T-helper 1 cell treated with Interleukin-12 subunit alpha and Interleukin-12 subunit beta and Interleukin-4 antibody, amounts not matched to agents 30 ng/mL and 1 ng/mL, for 36 hours (primary cell): ENCODE data around the gene PLAAT2. TPM values are rescaled to one million over a fixed set of nuclear protein-coding genes. Genes with fewer than 3 reads are reported as not detected.
"Not testable (repeated sequence)": the region's sequence is repeated elsewhere in the genome, so short reads cannot be mapped to it uniquely, and the experiment has no call there.

ENCODE experiments used
- intact Hi-C: fragments of 100-400 bp; cut with micrococcal nuclease; formaldehyde crosslinking; loops from one replicate; pipeline ENCODE4 v1.15.1; 2024
- total RNA-seq: library from RNA; stranded (reverse); gene quantifications from 2 replicates; pipeline ENCODE4 v1.2.3, GENCODE V29; 2022

The PLAAT2 gene
- total RNA-seq, 1 donor from 2014 or later: 0.29 TPM

DNA sequence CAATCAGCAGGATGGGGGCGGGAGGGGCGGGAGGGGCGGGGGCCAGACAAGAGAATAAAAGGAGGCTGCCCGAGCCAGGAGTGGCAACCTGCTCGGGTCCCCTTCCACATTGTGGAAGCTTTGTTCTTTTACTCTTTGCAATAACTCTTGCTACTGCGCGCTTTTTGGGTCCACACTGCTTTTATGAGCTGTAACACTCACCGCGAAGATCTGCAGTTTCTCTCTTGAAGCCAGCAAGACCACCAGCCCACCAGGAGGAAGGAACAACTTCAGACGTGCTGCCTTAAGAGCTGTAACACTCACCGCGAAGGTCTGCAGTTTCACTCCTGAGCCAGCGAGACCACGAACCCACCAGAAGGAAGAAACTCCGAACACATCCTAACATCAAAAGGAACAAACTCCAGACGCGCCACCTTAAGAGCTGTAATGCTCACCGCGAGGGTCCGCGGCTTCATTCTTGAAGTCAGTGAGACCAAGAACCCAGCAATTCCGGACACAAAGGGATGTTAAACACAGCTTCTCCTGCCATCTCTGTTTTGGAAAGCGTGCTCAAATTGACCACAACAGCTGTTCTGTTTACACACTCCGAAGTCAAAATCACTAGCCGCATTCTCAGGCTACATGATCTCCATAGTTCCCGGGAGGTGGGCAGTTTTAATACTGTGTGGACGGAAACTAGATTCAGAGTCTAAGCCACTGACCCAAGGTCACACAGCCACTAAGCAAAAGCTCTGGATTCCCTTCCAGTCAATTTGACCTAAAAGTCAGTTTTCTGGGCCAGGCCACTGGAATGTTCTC, 11.9 kb downstream of the PLAAT2 start:
- intact Hi-C loops: no loop called here

DNA sequence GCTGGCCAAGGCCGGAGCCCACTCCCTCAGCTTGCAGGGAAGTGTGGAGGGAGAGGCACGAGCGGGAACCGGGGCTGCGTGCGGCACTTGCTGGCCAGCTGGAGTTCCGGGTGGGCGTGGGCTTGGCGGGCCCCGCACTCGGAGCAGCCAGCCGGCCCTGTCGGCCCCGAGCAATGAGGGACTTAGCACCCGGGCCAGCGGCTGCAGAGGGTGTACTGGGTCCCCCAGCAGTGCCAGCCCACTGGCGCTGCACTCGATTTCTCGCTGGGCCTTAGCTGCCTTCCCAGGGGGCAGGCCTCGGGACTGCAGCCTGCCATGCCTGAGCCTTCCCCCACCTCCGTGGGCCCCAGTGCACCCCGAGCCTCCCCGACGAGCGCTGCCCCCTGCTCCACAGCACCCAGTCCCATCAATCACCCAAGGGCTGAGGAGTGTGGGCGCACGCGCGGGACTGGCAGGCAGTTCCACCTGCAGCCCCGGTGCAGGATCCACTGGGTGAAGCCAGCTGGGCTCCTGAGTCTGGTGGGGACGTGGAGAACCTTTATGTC, 13.0 kb downstream of the PLAAT2 start:
- intact Hi-C loops: not testable (repeated sequence)

DNA sequence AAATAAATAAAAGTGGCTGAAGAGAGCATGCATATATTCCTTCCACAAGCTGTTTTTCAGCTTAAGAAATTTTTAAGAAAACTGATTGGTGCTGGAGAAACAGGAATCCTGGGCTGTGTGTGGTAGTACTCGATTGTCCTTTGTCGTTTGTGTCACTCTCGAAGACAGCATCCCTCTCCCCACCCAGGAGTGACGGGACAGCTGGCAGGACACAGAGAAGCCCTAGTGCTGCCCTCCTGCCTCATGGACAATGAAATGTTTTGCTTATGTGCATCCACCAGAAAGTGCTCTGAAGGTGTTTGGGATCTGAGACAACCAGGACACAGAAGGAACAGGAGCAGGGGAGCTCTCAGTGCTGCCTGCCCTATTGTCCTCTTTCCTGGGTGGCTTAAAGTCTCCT, 13.8 kb downstream of the PLAAT2 start:
- intact Hi-C loops: no loop called here

DNA sequence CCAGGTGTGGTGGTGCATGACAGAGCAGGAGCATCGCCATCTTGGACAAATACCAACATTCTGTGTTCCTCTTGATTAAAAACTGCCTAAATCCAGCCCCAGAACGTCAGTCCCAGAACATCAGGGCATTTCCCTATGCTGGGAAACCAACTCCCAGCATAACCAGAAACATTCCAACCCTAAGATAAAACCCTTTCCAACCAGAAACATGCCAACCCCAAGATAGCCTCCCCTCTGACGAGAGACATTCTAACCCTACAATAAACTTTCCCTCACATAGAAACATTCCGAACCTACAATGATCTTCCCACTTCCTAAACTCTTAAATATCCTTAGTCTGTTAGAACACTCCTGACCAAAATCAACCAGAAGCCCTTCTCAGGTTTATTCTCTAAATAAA, 15.0 kb downstream of the PLAAT2 start:
- intact Hi-C loops: no loop called here

DNA sequence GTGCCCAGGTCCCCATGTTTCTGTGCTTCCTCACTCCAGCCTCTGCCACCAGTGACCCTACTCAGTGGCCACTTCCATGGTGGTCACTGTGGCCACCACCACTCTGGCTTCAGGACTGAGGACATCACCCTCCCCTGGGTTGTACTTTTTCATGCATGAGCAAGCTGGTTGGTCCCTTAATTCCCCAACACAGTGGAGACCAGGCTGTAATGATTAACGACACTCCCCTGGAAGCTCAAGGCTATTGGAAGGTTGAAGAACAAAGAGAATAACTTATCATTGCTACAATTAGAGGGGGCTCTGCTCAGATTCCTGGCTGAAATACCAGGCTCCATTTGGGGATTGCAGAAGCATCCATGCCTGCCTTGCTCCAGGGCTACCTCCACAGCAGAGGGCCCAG, 16.1 kb downstream of the PLAAT2 start:
- intact Hi-C loops: no loop called here

DNA sequence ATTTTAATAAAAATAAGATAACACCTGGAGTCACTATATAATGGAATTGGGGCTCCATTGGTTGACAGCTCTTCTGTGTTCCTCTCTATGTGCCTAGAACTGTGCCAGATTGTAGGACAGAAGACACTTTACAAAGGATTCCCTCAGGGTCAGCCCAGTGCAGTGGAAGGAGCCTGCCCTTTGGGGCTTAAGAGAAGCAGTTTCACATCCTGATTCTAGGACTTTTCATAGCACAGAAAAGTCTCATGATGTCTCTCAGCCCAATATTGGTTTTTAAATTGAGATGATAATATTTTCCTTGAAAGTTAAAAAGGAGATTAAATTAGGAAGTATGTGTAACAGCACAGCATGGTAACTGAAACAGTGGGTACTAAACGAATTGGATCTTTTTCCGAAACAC, 19.5 kb downstream of the PLAAT2 start:
- intact Hi-C loops: no loop called here

DNA sequence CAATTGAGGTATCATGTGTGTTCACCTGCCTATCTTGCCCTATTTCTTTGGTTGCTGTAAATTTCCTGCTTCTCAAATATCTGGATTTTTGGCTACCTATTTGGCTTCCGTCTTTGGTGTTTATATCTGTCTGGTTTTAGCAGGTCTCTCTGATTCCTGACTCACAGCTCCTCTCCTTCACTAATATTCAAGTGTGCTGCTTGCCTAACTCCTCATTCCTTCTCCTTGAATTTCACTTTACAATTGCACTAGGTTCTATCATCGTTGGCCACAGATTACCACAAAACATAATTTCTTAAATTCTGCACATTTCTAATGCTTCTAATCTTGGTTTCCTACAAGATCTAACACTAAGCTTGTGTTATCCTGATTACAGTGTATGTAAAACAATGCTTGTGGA, 20.7 kb downstream of the PLAAT2 start:
- intact Hi-C loops: not testable (repeated sequence)

DNA sequence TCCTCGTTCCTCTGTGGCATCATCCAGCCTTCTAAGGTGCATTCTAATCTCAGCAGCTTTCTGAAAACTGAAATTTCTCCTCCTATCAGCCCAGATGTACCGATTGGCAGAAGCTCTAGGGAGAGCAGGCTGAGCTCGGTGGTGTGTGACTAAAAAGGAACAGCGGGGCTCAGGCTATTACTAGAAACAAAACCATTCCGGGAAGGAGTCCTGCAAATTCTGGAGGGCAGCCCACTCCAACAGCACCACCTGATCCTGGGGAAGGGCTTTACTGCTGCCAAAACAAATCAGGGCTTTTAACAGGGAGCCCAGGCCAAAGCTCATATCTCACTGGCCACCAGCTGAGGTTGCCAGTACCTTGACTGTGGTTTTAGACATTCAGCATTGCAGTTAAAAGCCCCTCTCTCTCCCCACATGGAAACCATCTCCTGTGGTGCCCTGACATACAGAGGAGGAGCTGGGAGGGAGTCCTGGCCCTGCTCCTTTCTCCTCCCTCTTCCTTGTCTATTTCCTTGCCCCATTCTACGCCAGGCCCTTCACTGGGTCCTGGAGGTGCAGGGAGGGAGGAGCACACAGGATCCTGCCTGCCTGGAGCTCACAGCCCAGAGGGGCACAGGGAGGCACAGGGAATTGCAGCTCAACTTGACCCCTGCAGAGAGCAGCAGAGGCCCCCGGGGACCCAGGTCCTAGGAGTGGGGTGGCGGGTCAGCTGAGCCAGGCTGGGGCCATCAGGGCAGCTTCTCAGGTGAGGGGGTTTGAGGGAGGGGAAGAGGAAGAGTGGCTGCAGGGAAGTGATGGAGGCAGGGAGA, 25.7 kb downstream of the PLAAT2 start:
- intact Hi-C loops: loop anchor here (2.0 kb wide), 2 partner anchors 59 to 97 kb away; no protein-coding TSS in a partner anchor

DNA sequence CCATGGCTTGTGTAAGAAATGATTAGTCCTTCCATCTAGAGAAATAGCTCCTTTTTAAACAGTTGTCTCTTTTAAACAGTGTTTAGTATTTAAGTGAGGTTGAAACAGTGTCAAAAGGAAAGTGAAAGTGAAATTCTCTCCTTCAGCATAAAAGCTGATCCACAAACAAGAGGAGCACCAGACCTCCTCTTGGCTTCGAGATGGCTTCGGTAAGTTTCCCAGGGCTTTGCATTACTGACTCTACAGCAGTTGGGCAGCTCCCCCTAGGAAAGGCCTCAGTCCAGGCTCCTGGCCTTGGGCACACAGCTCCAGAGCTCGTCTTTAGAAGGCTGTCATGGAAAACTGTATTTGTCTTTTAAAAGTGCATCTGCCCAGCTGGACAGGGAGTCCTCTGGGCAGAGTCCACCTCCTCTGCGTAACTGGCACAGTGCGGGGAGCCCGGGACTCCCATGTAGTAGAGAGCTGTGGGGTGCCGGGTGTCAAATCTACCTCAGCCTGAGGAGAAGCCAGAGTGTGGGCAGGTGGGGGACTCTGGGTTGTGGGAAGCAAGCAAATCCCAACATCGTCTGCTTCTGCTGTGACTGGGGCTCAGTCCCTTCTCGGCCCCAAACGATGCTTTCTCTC, 26.4 kb downstream of the PLAAT2 start, which contains the start of gene PLAAT4:
Gene PLAAT4, plus strand, starts transcription at position 140 of the 624 bp plus-strand sequence. Its CDS starts 61 bp downstream, at position 201.
- intact Hi-C loops: loop anchor here (1.0 to 2.0 kb wide), 4 partner anchors 17 to 98 kb away; no protein-coding TSS in a partner anchor

DNA sequence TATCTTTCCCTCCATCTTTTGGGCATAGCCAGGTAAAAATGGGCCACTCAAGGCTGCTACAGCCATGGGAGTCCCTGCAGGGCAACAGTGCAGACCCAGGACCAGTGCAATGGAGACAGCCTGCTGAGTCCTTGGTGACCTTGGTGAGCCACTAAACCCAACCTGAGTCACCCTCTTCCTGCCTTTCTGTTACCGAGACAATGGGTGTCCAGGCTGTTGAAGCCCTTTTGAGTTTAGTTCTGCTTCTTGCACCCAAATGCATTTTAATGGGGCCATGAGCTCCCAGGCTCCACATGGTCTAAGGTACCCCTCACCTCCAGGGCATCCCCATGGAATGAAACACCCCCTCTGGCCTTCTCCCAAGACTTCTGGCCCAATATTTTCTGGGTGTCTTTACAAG, 27.4 kb downstream of the PLAAT2 start:
- intact Hi-C loops: loop anchor here (1.0 to 2.0 kb wide), 4 partner anchors 18 to 99 kb away; no protein-coding TSS in a partner anchor

DNA sequence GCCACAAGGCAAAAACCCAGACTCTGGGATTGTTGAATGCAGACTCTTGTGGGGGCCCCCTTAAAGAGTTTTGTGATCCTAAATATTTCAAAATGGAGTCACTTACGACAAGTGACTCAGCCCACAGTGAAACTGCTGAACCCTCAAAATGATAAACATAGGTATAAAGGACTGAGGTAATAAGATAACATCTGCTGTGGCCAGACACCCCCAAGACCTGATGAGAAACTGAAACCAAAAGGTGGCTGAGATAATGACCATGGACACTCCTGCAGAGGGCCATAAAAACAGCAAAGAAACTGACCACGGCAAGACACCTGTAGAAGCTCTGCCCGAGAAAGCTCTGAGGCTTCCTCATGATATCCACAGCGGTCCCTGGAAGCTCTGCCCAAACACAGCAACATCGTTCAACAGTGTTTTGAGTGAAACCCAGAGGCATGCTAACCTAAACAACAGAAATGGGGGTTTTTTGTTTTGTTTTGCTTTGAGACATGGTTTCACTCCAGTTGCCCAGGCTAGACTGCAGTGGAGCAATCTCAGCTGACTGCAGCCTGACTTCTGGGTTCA, 28.2 kb downstream of the PLAAT2 start:
- intact Hi-C loops: loop anchor here (1.0 kb wide), 1 partner anchor 11 kb away; no protein-coding TSS in a partner anchor

DNA sequence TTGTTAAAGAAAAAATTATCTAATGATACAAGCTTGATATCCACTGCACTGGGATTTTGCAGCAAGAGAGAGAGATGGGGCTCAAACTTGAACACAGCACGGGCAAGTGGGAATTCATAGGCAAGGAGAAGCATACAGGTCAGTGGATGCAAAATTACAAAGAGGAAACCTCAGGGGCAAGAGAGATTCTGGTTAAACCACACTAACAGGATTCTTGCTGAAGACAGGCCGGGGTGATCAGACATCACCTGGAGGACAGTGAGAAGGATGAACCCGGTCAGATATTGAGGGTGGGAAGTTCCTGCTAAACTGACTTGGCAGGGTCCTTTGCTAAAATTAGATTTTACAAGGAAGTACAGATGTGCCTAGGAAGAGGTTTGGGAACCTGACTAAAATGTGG, 29.1 kb downstream of the PLAAT2 start:
- intact Hi-C loops: loop anchor here (1.0 kb wide), 1 partner anchor 10 kb away; no protein-coding TSS in a partner anchor

DNA sequence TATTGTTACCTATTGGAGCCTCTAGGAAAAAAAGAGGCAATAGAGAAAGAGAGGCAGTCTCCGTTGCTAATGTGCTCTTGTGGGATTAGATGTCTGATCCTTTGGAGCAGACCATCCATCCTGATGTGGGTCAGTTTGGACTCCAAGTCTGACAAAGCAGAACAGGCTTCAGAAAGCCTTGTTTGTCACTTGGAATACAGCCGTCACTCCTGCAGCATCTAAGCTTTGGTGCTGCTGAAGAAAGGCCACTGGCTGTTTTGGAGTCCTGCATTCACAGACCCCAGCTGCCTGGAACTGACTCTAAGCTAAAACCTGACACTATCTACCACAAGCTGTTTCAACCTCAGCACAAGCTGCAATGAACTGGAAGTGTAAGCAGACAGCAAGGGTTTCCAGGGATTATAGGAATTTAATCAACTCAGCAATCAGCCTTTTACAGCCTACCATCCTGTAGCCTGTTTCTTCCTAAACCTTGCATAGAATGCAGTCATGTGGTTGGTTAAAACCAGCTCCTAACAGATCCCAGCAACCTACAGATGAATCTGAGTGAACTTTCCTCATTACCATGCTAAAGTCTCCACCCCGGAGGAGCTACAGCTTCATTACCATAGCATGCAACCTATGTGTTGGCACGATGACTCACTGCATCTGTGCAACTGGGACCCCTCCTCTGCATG, 30.2 kb downstream of the PLAAT2 start:
- intact Hi-C loops: loop anchor here (1.0 kb wide), 1 partner anchor 54 kb away; no protein-coding TSS in a partner anchor

DNA sequence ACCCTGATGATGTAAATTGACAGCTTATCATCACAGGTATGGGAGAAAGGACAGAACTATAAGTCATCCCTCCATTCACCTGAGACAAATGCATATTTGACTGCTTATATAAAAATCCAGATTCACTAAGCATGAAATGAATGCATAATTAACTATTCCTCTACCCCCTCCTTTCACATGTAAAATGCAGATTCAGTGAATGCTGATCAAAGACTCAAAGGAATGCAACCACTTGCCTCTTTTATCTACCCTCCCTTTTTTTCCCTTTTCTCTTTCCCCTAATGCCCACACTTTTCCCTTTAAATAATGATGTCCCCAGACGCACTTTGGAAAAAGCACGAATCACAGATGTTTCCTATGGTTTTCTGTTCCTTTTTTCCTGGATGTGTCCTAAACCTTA, 31.1 kb downstream of the PLAAT2 start:
- intact Hi-C loops: loop anchor here (1.0 kb wide), 1 partner anchor 53 kb away; no protein-coding TSS in a partner anchor

DNA sequence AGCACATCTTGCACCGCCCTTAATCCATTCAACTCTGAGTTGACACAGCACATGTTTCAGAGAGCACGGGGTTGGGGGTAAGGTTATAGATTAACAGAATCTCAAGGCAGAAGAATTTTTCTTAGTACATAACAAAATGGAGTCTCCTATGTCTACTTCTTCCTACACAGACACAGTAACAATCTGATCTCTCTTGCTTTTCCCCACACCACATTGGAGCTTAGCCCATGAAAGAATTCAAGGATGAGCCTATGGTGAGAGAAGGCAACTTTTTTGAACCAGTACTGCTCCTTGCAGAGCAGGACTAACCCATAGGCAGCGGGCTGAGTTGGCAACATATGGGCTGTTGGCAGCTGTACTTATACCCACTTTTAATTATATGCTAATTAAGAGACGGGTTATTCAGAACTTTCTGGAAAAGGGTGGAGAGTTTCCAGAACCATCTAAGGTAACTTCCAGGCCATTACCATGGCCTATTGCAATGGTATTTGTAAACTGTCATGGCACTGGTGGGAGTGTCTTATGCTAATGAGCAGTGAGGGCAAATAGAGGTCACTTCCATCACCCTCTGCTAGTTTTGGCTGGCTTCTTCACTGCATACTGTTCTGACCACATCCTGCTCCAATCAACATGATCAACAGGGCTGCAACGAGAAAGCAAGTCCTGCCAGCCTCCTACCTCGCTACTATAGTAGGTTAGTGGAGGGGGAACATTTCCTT, 31.9 kb downstream of the PLAAT2 start:
- intact Hi-C loops: loop anchor here (1.0 kb wide), 3 partner anchors 36 to 140 kb away; partner anchors contain the start of gene ATL3

DNA sequence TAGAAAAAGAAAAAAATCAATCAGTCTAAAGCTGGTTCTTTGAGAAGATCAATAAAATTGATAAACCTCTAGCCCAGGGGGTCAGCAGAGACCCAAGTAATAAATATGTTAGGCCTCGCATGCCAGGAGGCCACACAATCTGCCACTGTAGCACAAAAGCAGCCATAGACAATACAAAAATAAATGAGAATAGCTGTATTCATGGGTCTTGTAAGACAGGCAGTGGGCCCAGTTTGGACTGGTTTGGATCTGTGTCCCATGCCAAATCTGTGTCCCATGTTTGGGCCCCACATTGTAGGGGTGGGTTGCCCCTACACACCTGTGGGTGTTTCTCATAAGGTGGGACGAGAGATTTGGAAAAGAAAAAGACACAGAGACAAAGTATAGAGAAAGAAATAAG, 33.2 kb downstream of the PLAAT2 start:
- intact Hi-C loops: no loop called here

DNA sequence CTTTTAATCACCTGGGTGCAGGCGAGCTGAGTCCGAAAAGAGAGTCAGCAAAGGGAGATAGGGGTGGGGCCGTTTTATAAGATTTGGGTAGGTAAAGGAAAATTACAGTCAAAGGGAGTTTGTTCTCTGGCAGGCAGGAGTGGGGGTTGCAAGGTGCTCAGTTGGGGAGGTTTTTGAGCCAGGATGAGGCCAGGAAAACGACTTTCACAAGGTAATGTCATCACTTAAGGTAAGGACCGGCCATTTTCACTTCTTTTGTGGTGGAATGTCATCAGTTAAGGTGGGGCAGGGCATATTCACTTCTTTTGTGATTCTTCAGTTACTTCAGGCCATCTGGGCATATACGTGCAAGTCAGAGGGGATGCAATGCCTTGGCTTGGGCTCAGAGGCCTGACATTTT, 33.8 kb downstream of the PLAAT2 start:
- intact Hi-C loops: not testable (repeated sequence)

DNA sequence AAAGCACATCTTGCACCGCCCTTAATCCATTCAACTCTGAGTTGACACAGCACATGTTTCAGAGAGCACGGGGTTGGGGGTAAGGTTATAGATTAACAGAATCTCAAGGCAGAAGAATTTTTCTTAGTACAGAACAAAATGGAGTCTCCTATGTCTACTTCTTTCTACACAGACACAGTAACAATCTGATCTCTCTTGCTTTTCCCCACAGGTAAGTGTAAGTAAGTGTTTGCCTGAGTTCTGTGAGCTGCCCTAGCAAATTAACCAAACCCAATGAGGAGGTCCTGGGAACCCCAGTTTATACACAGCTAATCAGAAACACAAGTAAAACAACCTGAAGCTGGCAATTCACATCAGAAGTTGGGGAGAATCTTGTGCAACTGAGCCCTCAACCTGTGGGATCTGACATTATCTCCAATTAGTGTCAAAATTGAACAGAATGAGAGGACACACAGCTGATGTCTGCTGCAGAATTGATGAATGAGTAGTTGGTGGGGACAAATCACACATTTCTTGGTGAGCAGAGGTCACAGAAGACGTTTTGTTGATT, 34.4 kb downstream of the PLAAT2 start:
- intact Hi-C loops: not testable (repeated sequence)

DNA sequence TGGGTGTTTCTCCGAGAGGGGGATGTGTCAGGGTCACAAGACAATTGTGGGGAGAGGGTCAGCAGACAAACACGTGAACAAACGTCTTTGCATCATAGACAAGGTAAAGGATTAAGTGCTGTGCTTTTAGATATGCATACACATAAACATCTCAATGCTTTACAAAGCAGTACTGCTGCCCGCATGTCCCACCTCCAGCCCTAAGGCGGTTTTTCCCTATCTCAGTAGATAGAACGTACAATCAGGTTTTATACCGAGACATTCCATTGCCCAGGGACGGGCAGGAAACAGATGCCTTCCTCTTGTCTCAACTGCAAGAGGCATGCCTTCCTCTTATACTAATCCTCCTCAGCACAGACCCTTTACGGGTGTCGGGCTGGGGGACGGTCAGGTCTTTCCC, 35.0 kb downstream of the PLAAT2 start:
- intact Hi-C loops: not testable (repeated sequence)
